GM18951 (cell line): ENCODE results near the gene NLRP5.
"Not testable (repeated sequence)": the region's sequence is repeated elsewhere in the genome, so short reads cannot be mapped to it uniquely, and the experiment has no call there.

Source experiments
- POLR2A ChIP-seq: IDR thresholded peaks from 4 replicates; pipeline ENCODE4 v1.6.1; 2011; ENCODE audit warnings: mild to moderate bottlenecking; ENCODE audit not compliant: insufficient read length, insufficient read depth; ENCODE audit errors: extremely low read depth
- in situ Hi-C: fragments of 300-500 bp; cut with MboI; formaldehyde crosslinking; loops from one replicate; pipeline ENCODE4 v1.12.0; 2022; ENCODE audit warnings: low sequenced_read_pairs, mixed read lengths, inconsistent platforms; ENCODE audit not compliant: unreplicated experiment

Gene NLRP5

GRCh38 chr19:56015756-56016155 lies 29.2 kb downstream of the NLRP5 start:
- TF ChIP-seq POLR2A = no peak
- in situ Hi-C loops = no loop called here

GRCh38 chr19:56019325-56019724 lies 32.8 kb downstream of the NLRP5 start:
- in situ Hi-C loops = not testable (repeated sequence)

GRCh38 chr19:56020355-56020975 lies 33.9 kb downstream of the NLRP5 start:
- in situ Hi-C loops = not testable (repeated sequence)

GRCh38 chr19:56026769-56027168 lies 40.2 kb downstream of the NLRP5 start:
- TF ChIP-seq POLR2A = no peak
- in situ Hi-C loops = no loop called here

GRCh38 chr19:56053596-56053995 lies 67.0 kb downstream of the NLRP5 start:
- in situ Hi-C loops = no loop called here
- TF ChIP-seq POLR2A = no peak

GRCh38 chr19:56066152-56067023 lies 79.8 kb downstream of the NLRP5 start:
- in situ Hi-C loops = no loop called here

GRCh38 chr19:56069642-56070041 lies 83.1 kb downstream of the NLRP5 start:
- no peak for TF ChIP-seq POLR2A
- in situ Hi-C loops = no loop called here

More at GRCh38 chr19:56066152-56067023, 79.8 kb downstream of the NLRP5 start:
- TF ChIP-seq POLR2A = no peak

- TF ChIP-seq POLR2A = no peak
- in situ Hi-C loops = no loop called here
Observed at GRCh38 chr19:56071151-56071550, 84.6 kb downstream of the NLRP5 start.

GRCh38 chr19:56076498-56076897 lies 89.9 kb downstream of the NLRP5 start:
- in situ Hi-C loops = loop anchor here (5.0 to 25.0 kb wide), 2 partner anchors 91 to 236 kb away; partner anchors contain the start of gene ZSCAN5A
- TF ChIP-seq POLR2A = no peak

GRCh38 chr19:56079609-56080008 lies 93.0 kb downstream of the NLRP5 start:
- no peak for TF ChIP-seq POLR2A
- in situ Hi-C loops = loop anchor here (5.0 to 25.0 kb wide), 2 partner anchors 88 to 233 kb away; partner anchors contain the start of gene ZSCAN5A

GRCh38 chr19:56080669-56081401 lies 94.3 kb downstream of the NLRP5 start:
- in situ Hi-C loops = loop anchor here (25.0 kb wide), 1 partner anchor 231 kb away; the partner anchor contains the start of gene ZSCAN5A
- TF ChIP-seq POLR2A = no peak

GRCh38 chr19:56083668-56084067 lies 97.1 kb downstream of the NLRP5 start:
- no peak for TF ChIP-seq POLR2A
- in situ Hi-C loops = loop anchor here (25.0 kb wide), 1 partner anchor 229 kb away; the partner anchor contains the start of gene ZSCAN5A

GRCh38 chr19:56084835-56085536 lies 98.4 kb downstream of the NLRP5 start:
- TF ChIP-seq POLR2A = no peak
- in situ Hi-C loops = loop anchor here (25.0 kb wide), 1 partner anchor 227 kb away; the partner anchor contains the start of gene ZSCAN5A
